ENCODE data around the gene DUSP9.

GRCh38 chrX:153640045-153640686, 6.8 kb upstream of the DUSP9 start:
- no peak for TF ChIP-seq TAF1 (IDR thresholded peaks at IDR 0.05; ENCODE audit: borderline replicate concordance, insufficient read depth, low read length)
- TF ChIP-seq FOXP2 (optimal IDR thresholded peaks at IDR 0.05; ENCODE audit: borderline replicate concordance, extremely low read depth, extremely low read length, insufficient read depth), result no peak
- TF ChIP-seq POLR2AphosphoS5 (IDR thresholded peaks at IDR 0.05; ENCODE audit: low read depth, low read length), result no peak
- TF ChIP-seq SIN3A (IDR thresholded peaks at IDR 0.05; ENCODE audit: borderline replicate concordance, insufficient read depth, low read length), result no peak
